ENCODE data around the gene ITPR2. TPM values are rescaled to one million over a fixed set of nuclear protein-coding genes. Genes with fewer than 3 reads are reported as not detected.
"Not testable (repeated sequence)": the region's sequence is repeated elsewhere in the genome, so short reads cannot be mapped to it uniquely, and the experiment has no call there.

Gene ITPR2
- total RNA-seq, 2 experiments from 2014 or later: 40.3 to 40.5 TPM

DNA sequence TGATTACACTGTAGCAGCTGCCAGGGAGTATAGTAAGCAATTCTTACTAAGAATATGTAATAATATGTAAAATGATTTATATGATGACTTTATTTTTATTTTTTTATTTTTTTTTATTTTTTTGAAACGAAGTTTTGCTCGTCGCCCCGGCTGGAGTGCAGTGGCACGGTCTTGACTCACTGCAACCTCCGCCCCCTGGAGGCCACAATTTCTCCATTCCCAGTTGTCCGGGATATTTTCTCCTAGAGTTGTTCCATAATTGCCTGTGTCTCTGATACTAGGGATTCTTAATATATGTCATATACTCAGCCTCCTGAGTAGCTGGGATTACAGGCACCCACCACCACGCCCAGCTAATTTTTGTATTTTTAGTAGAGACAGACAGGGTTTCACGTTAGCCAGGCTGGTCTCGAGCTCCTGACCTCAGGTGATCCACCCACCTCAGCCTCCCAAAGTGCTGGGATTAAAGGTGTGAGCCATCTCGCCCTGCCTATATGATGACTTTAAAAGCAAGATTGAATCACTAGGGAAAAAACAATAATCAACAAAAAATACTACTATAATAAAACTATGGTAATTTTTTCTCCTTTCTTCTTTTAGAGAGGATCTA, 12.2 kb upstream of the ITPR2 start:
- Mint-ChIP-seq H3K36me3 (ENCODE audit: low read depth) (no peaks in the 10 kb centered on the region), H3K27me3 (peaks cover 16% of the 10 kb centered on the region), H3K27ac (no peak overlapping the region), H3K4me3 (no peak overlapping the region), H3K9me3 (no peaks in the 10 kb centered on the region), H3K4me1 (peaks cover 21% of the 10 kb centered on the region)
- POLR2A ChIA-PET: no interaction called here
- CTCF ChIA-PET: interaction anchor here (1.9 kb wide), 1 partner anchor 12 kb away, joined by 10 read pairs; the partner anchor contains the start of gene ITPR2
- no peak for DNase-seq

DNA sequence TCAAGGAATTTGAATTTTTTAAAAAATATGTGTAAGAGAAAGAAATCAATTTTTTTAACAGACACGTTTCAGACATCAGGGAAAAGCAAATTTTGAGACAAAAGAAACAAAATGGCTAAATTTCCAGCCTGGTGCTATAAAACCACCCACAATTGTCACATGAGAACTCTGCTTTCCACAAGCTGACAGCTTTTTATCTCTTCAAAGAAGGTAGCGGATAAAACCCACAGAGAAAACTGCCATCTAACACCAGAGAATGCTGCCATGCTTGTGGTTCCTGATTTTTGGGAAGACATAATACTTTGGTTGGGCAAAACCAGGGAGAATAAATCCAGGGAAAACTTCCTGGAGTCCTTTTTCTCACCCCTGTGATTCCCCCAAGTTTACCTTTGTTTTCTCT, 10.3 kb upstream of the ITPR2 start:
- no peak overlapping the region for H3K4me3 Mint-ChIP-seq
- H3K9me3 Mint-ChIP-seq: no peaks in the 10 kb centered on the region
- no peaks in the 10 kb centered on the region for H3K36me3 Mint-ChIP-seq (ENCODE audit: low read depth)
- peaks cover 21% of the 10 kb centered on the region for H3K4me1 Mint-ChIP-seq
- peaks cover 9% of the 10 kb centered on the region for H3K27me3 Mint-ChIP-seq
- H3K27ac Mint-ChIP-seq: no peak overlapping the region
- POLR2A ChIA-PET: no interaction called here
- no peak for DNase-seq
- CTCF ChIA-PET: interaction anchor here (1.3 to 2.1 kb wide), 2 partner anchors 10 to 42 kb away, joined by 3 to 11 read pairs; partner anchors contain the start of gene ITPR2

DNA sequence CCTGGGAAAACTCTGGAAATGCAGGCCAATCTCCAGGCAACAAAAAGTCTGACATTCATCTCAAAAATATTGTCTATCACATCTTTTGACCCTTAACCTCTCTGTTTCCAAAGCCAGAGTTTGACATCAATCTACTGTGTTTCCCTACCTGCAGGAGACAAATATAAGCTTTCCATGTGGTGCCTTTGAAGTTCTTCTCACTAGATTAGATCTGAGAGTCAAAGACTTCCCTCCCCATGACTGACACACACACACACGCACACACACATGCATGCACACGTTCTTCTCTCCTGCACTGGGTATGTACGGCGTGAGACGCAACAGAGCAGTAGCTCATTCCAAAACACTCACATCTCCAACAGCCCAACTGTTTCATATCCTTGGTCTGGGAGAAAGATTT, 8.1 kb upstream of the ITPR2 start:
- no peaks in the 10 kb centered on the region for H3K36me3 Mint-ChIP-seq (ENCODE audit: low read depth)
- H3K27ac Mint-ChIP-seq: no peak overlapping the region
- H3K4me3 Mint-ChIP-seq: no peak overlapping the region
- no peaks in the 10 kb centered on the region for H3K27me3 Mint-ChIP-seq
- DNase-seq: no peak
- ChIA-PET POLR2A (interaction anchor here (0.5 kb wide), 1 partner anchor 74 kb away, joined by 3 read pairs; no protein-coding TSS in a partner anchor), CTCF (interaction anchor here (0.7 kb wide), 1 partner anchor 44 kb away, joined by 3 read pairs; no protein-coding TSS in a partner anchor)
- no peaks in the 10 kb centered on the region for H3K9me3 Mint-ChIP-seq
- H3K4me1 Mint-ChIP-seq: peaks cover 11% of the 10 kb centered on the region

GRCh38 chr12:26839512-26839911, 6.5 kb upstream of the ITPR2 start:
- ChIA-PET CTCF (no interaction called here), POLR2A (no interaction called here)
- Mint-ChIP-seq H3K4me1 (peaks cover 8% of the 10 kb centered on the region), H3K36me3 (ENCODE audit: low read depth) (no peaks in the 10 kb centered on the region), H3K27ac (no peak overlapping the region), H3K9me3 (no peaks in the 10 kb centered on the region), H3K4me3 (no peak overlapping the region), H3K27me3 (no peaks in the 10 kb centered on the region)
- no peak for DNase-seq

- DNase-seq: no peak
- no peaks in the 10 kb centered on the region for H3K9me3 Mint-ChIP-seq
- ChIA-PET POLR2A (no interaction called here), CTCF (no interaction called here)
- peaks cover 12% of the 10 kb centered on the region for H3K4me1 Mint-ChIP-seq
- H3K4me3 Mint-ChIP-seq: no peak overlapping the region
- no peaks in the 10 kb centered on the region for H3K27me3 Mint-ChIP-seq
- H3K27ac Mint-ChIP-seq: no peak overlapping the region
- H3K36me3 Mint-ChIP-seq (ENCODE audit: low read depth): no peaks in the 10 kb centered on the region
Observed at GRCh38 chr12:26838888-26839416, 6.0 kb upstream of the ITPR2 start.

DNA sequence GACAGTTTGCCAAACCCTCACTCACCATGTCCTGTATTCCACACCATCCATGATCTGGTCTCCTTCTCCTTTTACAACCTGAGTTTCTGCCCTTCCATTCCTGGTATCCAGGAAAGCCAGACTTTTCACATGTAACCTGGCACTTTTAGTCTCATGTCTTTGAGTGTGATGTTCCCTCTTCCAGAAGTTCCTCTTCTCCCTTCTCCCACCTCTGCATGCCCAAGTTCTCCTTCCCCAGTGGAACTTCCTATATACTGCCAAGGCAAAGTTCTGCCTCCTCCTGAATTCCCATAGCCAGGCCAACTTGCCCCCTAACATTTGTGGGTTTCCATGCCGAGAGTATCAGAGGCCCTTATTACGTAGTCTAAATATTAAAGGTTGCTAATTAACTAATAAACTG, 3.2 kb upstream of the ITPR2 start:
- Mint-ChIP-seq H3K27me3 (no peaks in the 10 kb centered on the region), H3K36me3 (ENCODE audit: low read depth) (peaks cover 2% of the 10 kb centered on the region), H3K27ac (no peak overlapping the region), H3K4me1 (peaks cover 24% of the 10 kb centered on the region), H3K9me3 (no peaks in the 10 kb centered on the region), H3K4me3 (no peak overlapping the region)
- DNase-seq: no peak
- ChIA-PET CTCF (no interaction called here), POLR2A (no interaction called here)

DNA sequence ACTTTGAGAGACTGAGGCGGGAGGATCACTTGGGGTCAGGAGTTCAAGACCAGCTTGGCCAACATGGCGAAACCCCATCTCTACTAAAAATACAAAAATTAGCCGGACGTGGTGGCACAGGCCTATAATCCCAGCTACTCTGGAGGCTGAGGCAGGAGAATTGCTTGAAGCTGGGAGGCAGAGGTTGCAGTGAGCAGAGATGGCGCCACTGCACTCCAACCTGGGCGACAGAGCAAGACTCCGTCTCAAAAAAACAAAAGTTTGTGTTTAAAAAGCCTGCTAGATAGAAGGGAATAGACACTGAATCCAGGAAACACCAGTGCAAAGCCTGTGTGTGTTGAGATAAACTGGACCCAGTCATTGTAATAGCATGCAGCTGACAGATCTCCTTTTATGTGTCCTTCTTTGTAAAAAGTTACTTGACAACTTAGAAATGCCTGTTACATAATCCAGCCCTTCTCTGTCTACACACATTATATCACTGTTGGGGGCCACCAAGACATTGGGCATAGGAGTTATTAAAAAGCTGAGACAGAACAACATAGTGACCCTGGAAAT, 1.6 kb upstream of the ITPR2 start:
- not testable (repeated sequence) for H3K27me3 Mint-ChIP-seq

DNA sequence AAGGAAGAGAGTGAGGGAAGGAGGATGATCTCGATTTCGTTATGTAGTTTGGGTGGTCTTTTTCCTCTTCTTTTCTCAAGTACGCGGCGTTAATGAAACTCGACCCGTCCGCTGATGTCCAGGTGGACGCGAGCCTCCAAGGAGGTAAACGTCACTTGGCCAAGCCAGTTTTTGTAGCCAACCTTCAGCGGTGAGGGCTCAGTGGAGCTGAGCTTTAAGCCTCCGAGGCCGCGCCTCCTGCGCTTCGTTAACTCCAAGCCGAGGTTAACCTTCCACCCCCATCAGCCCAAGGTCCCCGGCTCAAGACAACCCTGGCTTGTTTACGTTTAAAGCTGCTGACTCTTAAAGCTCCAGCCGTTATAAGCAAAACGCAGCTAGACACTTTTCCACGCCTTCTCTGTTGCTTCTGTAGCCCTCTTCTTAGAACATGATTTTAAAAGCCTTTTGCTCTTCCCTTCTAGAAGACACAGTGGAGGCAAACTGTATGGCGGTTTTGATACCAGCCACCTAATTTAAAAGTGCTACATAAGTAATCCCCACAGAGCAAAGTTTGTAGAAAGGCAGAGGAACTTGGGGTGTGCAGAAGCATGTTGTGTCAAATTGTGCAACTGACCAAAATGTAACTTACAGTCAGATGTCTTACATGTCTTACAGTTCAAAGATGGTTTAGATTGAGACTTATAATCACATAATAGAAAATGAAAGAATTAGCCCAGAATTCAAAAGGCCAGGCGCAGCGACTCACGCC, 923 bp upstream of the ITPR2 start:
- Mint-ChIP-seq H3K36me3 (ENCODE audit: low read depth) (peaks cover 11% of the 10 kb centered on the region), H3K27me3 (no peaks in the 10 kb centered on the region), H3K27ac (peak overlapping the region; percentile 88), H3K4me1 (peaks cover 38% of the 10 kb centered on the region), H3K9me3 (no peaks in the 10 kb centered on the region), H3K4me3 (peak overlapping the region; percentile 92)
- DNase-seq: peak; percentile 46
- ChIA-PET POLR2A (no interaction called here), CTCF (interaction anchor here (1.0 to 3.8 kb wide), 6 partner anchors 9 to 140 kb away, joined by 3 to 15 read pairs (median 9); no protein-coding TSS in a partner anchor)

More for the DNA sequence above, 1.6 kb upstream of the ITPR2 start:
- DNase-seq, H3K27ac Mint-ChIP-seq, POLR2A ChIA-PET, H3K4me3 Mint-ChIP-seq, H3K9me3 Mint-ChIP-seq: not testable (repeated sequence)
- CTCF ChIA-PET: interaction anchor here (1.0 to 3.8 kb wide), 5 partner anchors 11 to 140 kb away, joined by 3 to 15 read pairs (median 8); no protein-coding TSS in a partner anchor
- Mint-ChIP-seq H3K4me1 (peaks cover 32% of the 10 kb centered on the region), H3K36me3 (ENCODE audit: low read depth) (peaks cover 11% of the 10 kb centered on the region)

- H3K4me1 Mint-ChIP-seq: peaks cover 44% of the 10 kb centered on the region
- DNase-seq: peak; percentile 71
- CTCF ChIA-PET: interaction anchor here (0.8 to 3.8 kb wide), 13 partner anchors 10 to 474 kb away, joined by 3 to 15 read pairs (median 4); no protein-coding TSS in a partner anchor
Observed at GRCh38 chr12:26831951-26832821, 808 bp downstream of the ITPR2 start.

DNA sequence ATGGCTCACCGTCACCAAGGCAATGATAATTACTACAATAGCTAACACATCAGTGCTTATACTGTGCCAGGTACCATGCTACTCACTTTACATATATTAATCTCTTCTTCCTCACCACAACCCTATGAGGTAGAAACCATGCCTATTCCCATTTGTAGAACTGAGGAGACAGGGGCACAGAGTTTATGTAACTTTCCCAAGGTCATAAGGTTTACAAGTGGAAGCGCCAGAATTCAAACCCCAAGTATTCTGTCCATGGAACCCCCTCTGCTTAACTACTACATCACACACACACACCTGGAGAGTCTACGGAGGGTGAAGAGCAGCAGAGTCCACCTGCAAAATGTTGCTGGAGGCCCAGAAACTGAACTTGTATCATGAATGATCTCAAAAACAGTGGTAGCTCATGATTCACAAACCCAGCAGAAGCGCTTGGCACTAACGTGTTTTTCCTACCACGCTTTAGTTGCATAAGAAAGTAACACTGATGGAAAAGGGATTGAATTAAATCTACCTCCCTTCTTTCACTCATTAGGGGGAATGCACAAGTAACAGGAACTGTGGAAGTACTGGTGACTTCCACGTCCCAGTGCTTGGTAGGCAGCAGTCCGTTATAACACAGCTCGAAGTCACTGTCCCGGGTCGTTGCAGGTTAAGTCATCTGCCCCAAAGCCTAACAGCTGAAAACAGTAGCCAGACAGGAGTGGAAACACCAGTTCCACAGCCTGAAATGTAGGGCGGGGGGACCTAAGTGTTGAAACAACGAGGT, 2.0 kb downstream of the ITPR2 start:
- Mint-ChIP-seq H3K36me3 (ENCODE audit: low read depth) (peaks cover 13% of the 10 kb centered on the region), H3K9me3 (no peaks in the 10 kb centered on the region), H3K4me3 (peak overlapping the region; percentile 68), H3K27me3 (no peaks in the 10 kb centered on the region), H3K4me1 (peaks cover 50% of the 10 kb centered on the region), H3K27ac (no peak overlapping the region)
- POLR2A ChIA-PET: no interaction called here
- no peak for DNase-seq
- CTCF ChIA-PET: interaction anchor here (0.5 to 2.8 kb wide), 3 partner anchors 9 to 183 kb away, joined by 3 to 9 read pairs (median 4); partner anchors contain the start of gene TM7SF3

More at GRCh38 chr12:26831951-26832821, 808 bp downstream of the ITPR2 start:
- H3K36me3 Mint-ChIP-seq (ENCODE audit: low read depth): peaks cover 11% of the 10 kb centered on the region
- H3K27ac Mint-ChIP-seq: peak overlapping the region; percentile 96
- POLR2A ChIA-PET: interaction anchor here (0.8 kb wide), 1 partner anchor 15 kb away, joined by 3 read pairs; no protein-coding TSS in a partner anchor
- H3K4me3 Mint-ChIP-seq: peak overlapping the region; percentile 92
- H3K27me3 Mint-ChIP-seq: no peaks in the 10 kb centered on the region
- H3K9me3 Mint-ChIP-seq: no peaks in the 10 kb centered on the region

- no peak for DNase-seq
- CTCF ChIA-PET: interaction anchor here (0.5 to 2.8 kb wide), 3 partner anchors 9 to 184 kb away, joined by 3 to 9 read pairs (median 4); partner anchors contain the start of gene TM7SF3
- Mint-ChIP-seq H3K36me3 (ENCODE audit: low read depth) (peaks cover 16% of the 10 kb centered on the region), H3K27me3 (no peaks in the 10 kb centered on the region), H3K27ac (no peak overlapping the region), H3K4me3 (peak overlapping the region; percentile 68), H3K4me1 (peaks cover 50% of the 10 kb centered on the region), H3K9me3 (no peaks in the 10 kb centered on the region)
- POLR2A ChIA-PET: no interaction called here
Observed at GRCh38 chr12:26830363-26830762, 2.6 kb downstream of the ITPR2 start.

Measured in activated CD4-positive, alpha-beta T cell treated with anti-CD3 and anti-CD28 coated beads, Interleukin-2, amount 10 ng/mL, durations not matched to agents 7 days and 5 days (primary cell).